Activated naive CD8-positive, alpha-beta T cell (primary cell): ENCODE measurements around the gene FRMD4A.
"Not testable (repeated sequence)": the region's sequence is repeated elsewhere in the genome, so short reads cannot be mapped to it uniquely, and the experiment has no call there.

Experiments
- H3K27ac Mint-ChIP-seq: one replicate; pipeline ENCODE4 v1.8.0; 2021; ENCODE audit warnings: mixed read lengths
- H3K27me3 Mint-ChIP-seq: one replicate; pipeline ENCODE4 v1.8.0; 2021; ENCODE audit warnings: mixed read lengths
- H3K36me3 Mint-ChIP-seq: one replicate; pipeline ENCODE4 v1.8.0; 2021; ENCODE audit warnings: mixed read lengths
- H3K4me1 Mint-ChIP-seq: one replicate; pipeline ENCODE4 v1.8.0; 2021; ENCODE audit warnings: low read depth, mixed read lengths
- H3K4me3 Mint-ChIP-seq: one replicate; pipeline ENCODE4 v1.8.0; 2021; ENCODE audit warnings: mild to moderate bottlenecking, mixed read lengths
- H3K9me3 Mint-ChIP-seq: one replicate; pipeline ENCODE4 v1.8.0; 2021; ENCODE audit warnings: low read depth, mixed read lengths

FRMD4A gene

DNA sequence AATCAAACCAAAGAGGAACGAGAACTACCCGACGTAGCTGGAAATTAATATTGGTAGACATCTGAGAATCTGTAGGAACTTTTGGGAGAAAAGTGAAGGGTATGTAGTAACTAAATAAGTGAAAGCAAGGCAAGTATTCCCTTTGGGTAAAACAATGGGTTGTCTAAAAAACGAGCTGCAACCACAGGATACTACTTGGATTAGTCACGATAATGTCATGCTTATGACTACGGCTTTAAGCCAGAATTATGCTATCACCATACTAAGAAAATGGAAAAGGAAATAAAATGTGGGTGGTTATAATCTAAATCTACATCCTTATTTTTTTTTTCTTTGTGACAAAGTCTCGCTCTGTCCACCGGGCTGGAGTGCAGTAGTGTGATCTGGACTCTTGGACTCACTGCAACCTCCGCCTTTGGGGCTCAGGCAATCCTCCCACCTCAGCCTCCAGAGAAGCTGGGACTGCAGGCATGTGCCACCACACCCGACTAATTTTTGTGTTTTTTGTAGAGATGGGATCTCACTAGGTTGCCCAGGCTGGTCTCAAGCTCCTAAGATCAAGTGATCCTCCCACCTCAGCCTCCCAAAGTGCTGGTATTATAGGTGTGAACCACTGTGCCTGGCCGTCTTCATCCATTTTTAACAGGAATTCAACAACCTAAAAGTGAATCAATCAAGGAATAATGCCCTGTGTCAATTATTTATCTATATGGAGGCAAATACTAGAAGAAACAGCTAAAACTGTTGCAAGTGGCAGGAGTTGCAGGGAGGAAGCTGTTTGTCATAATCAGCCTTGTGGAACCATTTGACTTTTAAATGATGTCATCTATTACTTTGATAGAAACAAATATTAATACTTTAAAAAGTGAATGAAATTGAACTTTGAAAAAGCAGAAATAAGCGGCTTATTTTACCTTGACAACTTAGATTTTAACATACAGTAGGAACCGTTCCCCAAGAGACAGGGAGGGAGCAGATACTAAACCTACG, 554.6 kb downstream of the FRMD4A start:
- Mint-ChIP-seq H3K27ac (no peak overlapping the region), H3K27me3 (peaks cover 5% of the 10 kb centered on the region), H3K36me3 (no peaks in the 10 kb centered on the region), H3K9me3 (no peaks in the 10 kb centered on the region), H3K4me1 (peaks cover 2% of the 10 kb centered on the region), H3K4me3 (no peak overlapping the region)

DNA sequence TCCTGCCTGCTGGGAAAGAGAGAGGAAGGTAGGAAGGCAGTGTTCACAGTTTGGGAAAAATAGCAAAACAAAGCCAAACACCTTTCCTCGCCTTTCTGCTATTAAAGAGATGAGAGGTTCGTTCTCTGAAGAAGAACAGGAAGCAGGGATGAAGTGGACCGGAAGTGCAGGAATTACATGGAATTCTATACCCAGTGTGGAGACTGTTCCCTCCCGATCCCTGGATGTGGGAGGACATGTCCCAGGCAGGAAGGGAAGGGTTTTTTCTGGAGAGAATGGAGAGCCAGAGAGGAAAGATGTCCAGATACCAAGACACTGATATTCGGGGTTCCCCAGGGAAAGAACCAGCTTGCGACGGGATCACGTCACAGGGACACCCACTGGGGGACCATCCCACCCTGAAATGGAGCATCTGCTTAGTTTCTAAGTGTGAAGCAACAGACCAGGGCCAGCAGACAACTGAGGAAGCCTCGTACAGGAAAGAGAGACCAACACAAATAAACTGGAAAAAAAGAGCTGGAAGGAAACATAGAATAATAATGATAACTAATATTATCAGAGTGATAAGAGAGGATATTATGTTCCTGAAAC, 556.3 kb downstream of the FRMD4A start:
- peaks cover 10% of the 10 kb centered on the region for H3K27me3 Mint-ChIP-seq
- no peak overlapping the region for H3K27ac Mint-ChIP-seq
- H3K4me3 Mint-ChIP-seq, result no peak overlapping the region
- H3K4me1 Mint-ChIP-seq, result peaks cover 2% of the 10 kb centered on the region
- H3K9me3 Mint-ChIP-seq, result no peaks in the 10 kb centered on the region
- no peaks in the 10 kb centered on the region for H3K36me3 Mint-ChIP-seq

DNA sequence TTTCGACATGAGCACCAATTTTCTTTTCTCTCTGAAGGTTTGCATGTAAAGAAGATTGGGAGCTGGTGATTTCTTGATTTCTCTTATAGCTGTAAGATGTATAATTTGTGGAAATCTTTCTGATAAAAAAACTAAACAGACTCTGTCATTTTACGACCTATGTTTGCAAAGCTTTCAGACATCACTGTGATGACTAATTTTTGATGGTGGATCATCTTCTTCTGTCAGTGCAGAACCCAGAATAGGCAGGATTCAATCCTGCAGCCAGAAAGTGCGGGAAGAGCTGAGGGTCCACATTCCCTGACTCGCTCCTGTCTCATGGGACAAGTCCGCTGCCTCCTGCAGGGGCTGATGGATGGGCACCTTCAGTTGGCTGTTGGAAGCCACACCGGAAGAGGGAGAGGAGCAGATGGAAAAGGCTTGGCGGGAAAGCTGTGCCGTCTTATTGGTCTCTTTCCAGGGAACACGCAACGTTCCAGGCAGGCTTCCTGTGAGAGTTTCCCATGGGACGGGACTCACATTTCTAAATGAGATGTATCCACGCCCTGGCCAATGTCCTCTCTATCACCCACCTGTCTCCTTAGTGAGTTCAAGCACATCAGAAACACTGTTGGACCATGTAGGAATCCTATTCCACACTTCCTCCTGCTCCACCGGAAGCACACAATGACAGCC, 557.1 kb downstream of the FRMD4A start:
- Mint-ChIP-seq H3K4me1 (peaks cover 2% of the 10 kb centered on the region), H3K27me3 (peaks cover 10% of the 10 kb centered on the region)

DNA sequence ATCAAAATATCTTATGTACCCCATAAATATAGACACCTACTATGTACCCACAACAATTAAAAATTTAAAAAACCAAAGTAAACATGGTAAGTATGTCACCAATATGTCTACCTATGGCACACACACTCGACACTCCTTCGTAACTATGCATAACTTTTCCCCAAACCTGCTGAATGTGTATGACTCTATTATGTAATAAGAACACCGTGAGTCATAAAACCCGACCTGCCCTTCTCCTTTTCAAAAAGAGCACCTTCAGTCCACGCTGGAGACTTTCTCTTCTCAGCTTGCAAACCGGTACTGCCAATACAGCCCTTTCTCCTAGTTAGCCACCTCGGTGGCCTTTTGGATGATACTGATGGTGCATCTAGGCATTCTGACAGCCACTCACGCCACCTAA, 557.7 kb downstream of the FRMD4A start:
- peaks cover 10% of the 10 kb centered on the region for H3K27me3 Mint-ChIP-seq
- H3K27ac Mint-ChIP-seq, result no peak overlapping the region
- no peak overlapping the region for H3K4me3 Mint-ChIP-seq
- peaks cover 2% of the 10 kb centered on the region for H3K4me1 Mint-ChIP-seq
- no peaks in the 10 kb centered on the region for H3K9me3 Mint-ChIP-seq
- no peaks in the 10 kb centered on the region for H3K36me3 Mint-ChIP-seq

More for the DNA sequence above, 557.1 kb downstream of the FRMD4A start:
- H3K36me3 Mint-ChIP-seq, result no peaks in the 10 kb centered on the region
- no peak overlapping the region for H3K4me3 Mint-ChIP-seq
- H3K9me3 Mint-ChIP-seq, result no peaks in the 10 kb centered on the region
- no peak overlapping the region for H3K27ac Mint-ChIP-seq

DNA sequence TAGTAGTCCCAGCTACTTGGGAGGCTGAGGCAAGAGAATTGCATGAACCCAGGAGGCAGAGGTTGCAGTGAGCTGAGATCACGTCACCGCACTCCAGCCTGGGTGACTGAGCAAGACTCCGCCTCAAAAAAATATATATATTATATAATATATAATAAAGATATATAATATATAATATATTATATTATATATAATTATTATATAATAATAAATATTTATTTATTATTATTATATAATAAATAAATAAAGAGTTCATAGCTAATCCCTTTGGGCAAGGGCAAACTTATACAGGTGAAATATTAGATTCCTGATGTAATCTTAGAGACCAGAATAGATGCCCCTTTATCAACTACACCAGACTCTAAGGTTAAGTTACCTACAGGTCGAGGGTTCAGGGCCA, 558.7 kb downstream of the FRMD4A start:
- no peaks in the 10 kb centered on the region for H3K4me1 Mint-ChIP-seq
- H3K9me3 Mint-ChIP-seq, result no peaks in the 10 kb centered on the region
- no peak overlapping the region for H3K4me3 Mint-ChIP-seq
- peaks cover 12% of the 10 kb centered on the region for H3K27me3 Mint-ChIP-seq
- H3K36me3 Mint-ChIP-seq, result no peaks in the 10 kb centered on the region
- no peak overlapping the region for H3K27ac Mint-ChIP-seq

DNA sequence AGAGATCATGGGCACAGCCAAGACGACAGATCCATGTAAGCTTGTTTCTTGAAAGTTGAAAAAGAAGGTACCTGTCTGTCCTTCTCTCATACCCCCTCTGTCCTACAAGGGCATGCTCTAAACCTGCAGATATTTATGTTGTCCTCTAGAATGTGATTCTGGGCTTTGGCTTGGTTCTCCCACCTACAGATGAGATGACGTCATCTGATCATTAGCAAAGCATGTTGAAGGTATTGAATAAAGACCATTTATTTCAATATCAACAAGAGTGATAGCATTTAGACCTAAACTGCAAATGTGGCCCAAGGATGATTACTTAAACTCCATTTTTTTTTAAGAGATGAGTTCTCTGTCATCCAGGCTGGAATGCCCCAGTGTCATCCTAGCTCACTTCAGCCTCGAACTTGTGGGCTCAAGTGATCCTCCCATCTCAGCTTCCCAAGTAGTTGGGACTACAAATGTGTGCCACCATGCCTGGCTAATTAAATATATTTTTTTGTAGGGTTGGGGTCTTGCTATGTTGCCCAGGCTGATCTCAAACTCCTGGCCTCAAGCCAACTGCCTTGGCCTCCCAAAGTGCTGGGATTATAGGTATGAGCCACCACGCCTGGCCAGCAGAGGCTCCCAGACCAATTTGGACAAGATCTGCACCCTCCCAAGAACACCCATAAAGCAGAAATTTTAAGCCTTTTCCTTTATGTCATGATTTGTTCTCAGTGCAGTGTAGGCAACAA, 559.8 kb downstream of the FRMD4A start:
- H3K4me3 Mint-ChIP-seq, result no peak overlapping the region
- H3K9me3 Mint-ChIP-seq, result no peaks in the 10 kb centered on the region
- no peaks in the 10 kb centered on the region for H3K4me1 Mint-ChIP-seq
- H3K27me3 Mint-ChIP-seq, result peaks cover 12% of the 10 kb centered on the region
- no peak overlapping the region for H3K27ac Mint-ChIP-seq
- no peaks in the 10 kb centered on the region for H3K36me3 Mint-ChIP-seq

DNA sequence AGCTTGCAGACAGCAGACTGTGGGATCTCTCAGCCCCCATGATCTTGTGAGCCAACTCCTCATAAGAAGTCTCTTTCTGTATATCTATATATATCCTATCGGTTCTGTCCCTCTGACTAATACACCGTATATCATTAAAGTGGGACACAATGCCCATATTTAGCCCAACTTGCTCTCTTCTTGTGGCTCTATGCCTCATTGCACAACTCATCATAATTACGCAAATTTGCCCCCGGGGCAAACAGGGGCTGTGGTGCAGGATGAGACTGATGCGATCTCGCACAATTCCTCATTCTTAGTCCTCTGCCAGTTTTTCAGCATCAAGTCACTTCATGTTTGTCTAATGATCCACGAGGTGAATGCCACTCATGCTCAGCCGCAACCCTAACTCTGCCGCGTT, 560.8 kb downstream of the FRMD4A start:
- Mint-ChIP-seq H3K36me3 (no peaks in the 10 kb centered on the region), H3K9me3 (no peaks in the 10 kb centered on the region), H3K27me3 (peaks cover 12% of the 10 kb centered on the region), H3K27ac (no peak overlapping the region), H3K4me1 (no peaks in the 10 kb centered on the region), H3K4me3 (no peak overlapping the region)

DNA sequence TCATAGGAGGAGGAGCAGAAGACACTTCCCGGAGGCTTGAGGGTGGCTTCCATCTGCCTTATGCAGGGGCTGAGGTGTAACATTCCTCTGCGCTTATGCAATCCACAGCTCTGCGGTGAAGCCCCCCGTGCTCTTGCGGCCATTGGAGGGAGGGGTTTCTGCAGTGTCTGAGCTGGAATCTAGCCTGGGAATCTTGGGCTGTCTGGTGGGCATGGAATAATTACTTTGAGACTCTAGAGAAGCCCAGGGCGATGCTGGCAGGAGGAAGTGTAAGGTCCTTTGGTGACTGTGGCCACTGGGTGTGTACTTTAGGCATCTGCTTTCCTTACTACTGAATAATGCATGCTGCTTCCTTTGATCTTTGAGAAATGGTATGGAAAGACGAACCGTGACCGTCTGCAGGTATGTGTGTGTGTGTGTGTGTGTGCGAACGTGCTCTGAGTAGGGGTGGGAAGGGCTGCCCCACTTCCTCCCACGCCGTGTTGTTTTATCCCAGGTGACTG, 563.0 kb downstream of the FRMD4A start:
- H3K27me3 Mint-ChIP-seq, result peaks cover 7% of the 10 kb centered on the region
- no peak overlapping the region for H3K4me3 Mint-ChIP-seq
- H3K4me1 Mint-ChIP-seq, result no peaks in the 10 kb centered on the region
- no peaks in the 10 kb centered on the region for H3K9me3 Mint-ChIP-seq
- H3K27ac Mint-ChIP-seq, result no peak overlapping the region
- no peaks in the 10 kb centered on the region for H3K36me3 Mint-ChIP-seq

DNA sequence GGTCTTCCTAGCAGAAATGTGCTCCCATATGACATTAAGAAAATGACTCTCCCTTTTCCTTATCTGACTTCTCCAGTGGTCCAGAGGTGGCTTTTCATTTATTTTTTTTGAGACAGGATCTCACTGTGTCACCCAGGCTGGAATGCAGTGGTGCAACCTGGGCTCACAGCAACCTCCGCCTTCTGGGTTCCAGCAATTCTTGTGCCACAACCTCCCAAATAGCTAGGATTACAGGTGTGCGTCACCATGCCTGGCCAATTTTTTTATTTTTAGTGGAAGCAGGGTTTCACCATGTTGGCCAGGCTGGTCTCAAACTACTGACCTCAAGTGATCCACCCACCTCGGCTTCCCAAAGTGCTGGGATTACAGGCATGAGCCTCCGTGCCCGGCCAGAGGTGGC, 563.6 kb downstream of the FRMD4A start:
- not testable (repeated sequence) for H3K4me1 Mint-ChIP-seq, H3K36me3 Mint-ChIP-seq, H3K4me3 Mint-ChIP-seq, H3K27ac Mint-ChIP-seq, H3K9me3 Mint-ChIP-seq, H3K27me3 Mint-ChIP-seq

DNA sequence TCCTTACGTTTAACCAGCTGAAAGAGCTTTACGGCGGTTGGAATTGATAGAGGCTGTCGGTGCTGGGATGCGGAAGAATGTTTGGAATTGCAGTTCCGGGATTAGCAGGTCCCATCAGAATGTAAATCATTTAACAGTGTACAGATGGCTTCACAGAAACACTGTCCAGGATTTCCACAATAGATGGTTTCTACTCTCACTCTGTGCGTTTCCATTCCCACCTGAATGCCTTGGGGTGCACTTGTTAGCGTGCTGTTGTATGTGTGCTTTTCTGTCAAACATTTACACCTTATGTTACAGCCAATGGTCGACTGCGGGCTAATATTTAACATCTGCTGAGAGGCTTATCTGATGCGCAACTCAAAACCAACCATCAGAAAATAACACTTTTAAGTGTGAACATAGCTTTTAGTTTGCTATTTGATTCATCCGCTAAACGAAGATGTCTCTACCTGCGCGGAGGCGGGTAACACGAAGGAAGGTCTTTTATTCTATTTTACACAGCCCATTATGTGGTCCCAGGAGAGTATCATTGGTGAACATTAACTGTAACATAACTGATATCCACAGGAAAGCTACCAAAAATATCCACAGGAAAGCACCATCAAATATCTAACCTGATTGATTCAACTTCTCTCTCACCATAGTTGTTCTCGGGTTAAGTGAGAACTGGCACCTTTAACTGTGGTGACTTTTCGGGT, 564.9 kb downstream of the FRMD4A start:
- no peaks in the 10 kb centered on the region for H3K9me3 Mint-ChIP-seq
- H3K27ac Mint-ChIP-seq, result no peak overlapping the region
- no peaks in the 10 kb centered on the region for H3K36me3 Mint-ChIP-seq

DNA sequence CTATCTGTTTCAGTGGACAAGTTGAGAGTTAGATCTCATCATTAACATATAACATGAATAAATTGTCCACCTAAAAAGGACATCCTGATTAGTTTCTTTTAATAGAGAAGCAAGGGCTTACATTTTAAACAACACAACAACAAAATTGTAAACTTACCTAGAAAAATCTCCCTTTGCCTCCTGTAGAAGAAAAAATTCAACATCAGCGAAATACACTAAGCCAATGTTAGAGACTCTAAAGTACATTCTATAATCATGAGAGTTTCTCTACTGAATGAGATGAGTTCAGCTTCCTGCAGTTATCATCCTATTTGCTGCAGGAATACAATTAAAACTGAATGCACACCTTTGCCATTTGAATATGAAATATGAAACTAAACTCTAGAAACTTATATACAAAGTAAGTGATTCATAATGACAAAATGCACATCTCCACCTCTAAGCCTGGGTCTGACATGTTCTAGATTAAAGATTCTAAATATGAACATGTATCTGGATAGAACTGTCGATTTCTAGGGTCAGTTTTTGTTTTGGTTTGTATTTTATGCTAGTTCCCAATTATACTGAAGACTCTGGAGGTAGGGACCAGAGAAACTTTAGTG, 569.1 kb downstream of the FRMD4A start:
- peaks cover 3% of the 10 kb centered on the region for H3K4me1 Mint-ChIP-seq
- H3K4me3 Mint-ChIP-seq, result no peak overlapping the region
- H3K9me3 Mint-ChIP-seq, result no peaks in the 10 kb centered on the region
- no peaks in the 10 kb centered on the region for H3K36me3 Mint-ChIP-seq
- no peaks in the 10 kb centered on the region for H3K27me3 Mint-ChIP-seq
- H3K27ac Mint-ChIP-seq, result no peak overlapping the region

More for the DNA sequence above, 564.9 kb downstream of the FRMD4A start:
- Mint-ChIP-seq H3K4me3 (no peak overlapping the region), H3K4me1 (no peaks in the 10 kb centered on the region), H3K27me3 (peaks cover 7% of the 10 kb centered on the region)

DNA sequence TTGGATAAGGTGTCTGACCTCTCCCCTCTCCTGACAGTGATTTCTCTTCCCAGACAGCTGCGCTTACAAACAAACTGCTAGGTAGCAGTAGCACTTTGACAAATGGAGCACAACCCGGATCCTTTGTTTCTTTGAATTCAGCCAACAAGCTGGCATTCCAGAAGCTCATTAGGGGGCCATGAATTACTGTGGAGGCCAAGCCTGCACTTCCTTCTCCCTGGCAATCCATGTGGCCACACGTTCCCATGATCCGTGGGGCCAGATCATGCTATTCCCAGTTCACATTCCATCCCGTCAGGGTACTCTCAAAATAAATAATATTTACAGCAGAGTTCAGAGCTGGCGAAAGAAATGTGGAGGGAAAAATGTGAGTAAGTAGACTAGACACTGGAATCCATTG, 571.6 kb downstream of the FRMD4A start:
- no peak overlapping the region for H3K27ac Mint-ChIP-seq
- H3K36me3 Mint-ChIP-seq, result no peaks in the 10 kb centered on the region

DNA sequence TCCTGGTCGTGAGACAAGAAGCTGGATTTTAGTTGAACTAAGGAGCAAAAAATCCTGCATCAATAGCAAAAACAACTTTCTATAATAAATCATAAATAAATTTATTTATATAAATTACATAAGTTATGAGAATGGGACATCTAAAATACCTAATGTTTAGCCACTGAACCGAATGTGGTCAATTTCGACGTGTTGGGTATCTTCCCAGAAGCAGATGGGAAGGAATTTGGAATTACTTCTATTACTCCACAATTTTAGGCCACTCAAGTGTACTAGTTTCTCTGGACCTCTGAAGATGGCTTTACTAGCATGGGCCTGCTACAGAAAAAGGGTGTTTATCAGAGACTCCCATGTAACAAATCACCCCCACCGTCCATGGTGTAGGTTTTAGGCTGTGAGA, 572.0 kb downstream of the FRMD4A start:
- Mint-ChIP-seq H3K4me1 (peaks cover 3% of the 10 kb centered on the region), H3K4me3 (no peak overlapping the region), H3K36me3 (no peaks in the 10 kb centered on the region), H3K27ac (no peak overlapping the region), H3K9me3 (no peaks in the 10 kb centered on the region), H3K27me3 (no peaks in the 10 kb centered on the region)

More for the DNA sequence above, 571.6 kb downstream of the FRMD4A start:
- Mint-ChIP-seq H3K4me3 (no peak overlapping the region), H3K9me3 (no peaks in the 10 kb centered on the region), H3K27me3 (no peaks in the 10 kb centered on the region), H3K4me1 (peaks cover 3% of the 10 kb centered on the region)

DNA sequence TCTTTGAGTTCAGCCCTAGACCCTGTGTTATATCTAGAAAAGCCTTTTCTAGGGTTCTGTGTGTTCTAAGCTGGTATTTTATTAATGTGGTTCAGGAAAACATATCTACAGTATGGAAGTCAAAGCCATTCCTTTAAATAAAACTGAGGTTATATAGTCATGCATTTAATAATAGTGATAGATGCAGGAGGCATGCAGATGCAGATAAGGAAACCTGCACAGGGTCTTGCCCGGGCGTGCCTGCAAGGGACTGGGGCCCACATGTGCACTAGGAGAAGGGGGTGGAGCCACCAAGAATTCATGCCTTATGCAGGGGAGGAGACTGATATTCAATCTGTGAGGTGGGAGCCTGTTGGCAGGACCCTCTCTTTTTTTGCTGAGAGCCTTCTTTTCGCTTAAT, 572.4 kb downstream of the FRMD4A start:
- Mint-ChIP-seq H3K4me3 (no peak overlapping the region), H3K27ac (no peak overlapping the region), H3K4me1 (peaks cover 3% of the 10 kb centered on the region), H3K36me3 (no peaks in the 10 kb centered on the region), H3K9me3 (no peaks in the 10 kb centered on the region), H3K27me3 (no peaks in the 10 kb centered on the region)
